Testis (tissue), 2 donors: Measurements from ENCODE around the gene RTP1.

ENCODE experiments used
- POLR2A ChIP-seq: fragments of 450-650 bp; IDR thresholded peaks from one replicate; pipeline ENCODE4 v1.6.1; 2017; ENCODE audit warnings: antibody characterized with exemption, mild to moderate bottlenecking, moderate library complexity
- TF ChIP-seq, protein P1 (sequence below), 3 experiments: fragments of 450-650 bp in 2 of 3; fragments of 200-600 bp in 1 of 3; sonication (generic) in 1 of 3; IDR thresholded peaks; one replicate each; pipeline ENCODE4 v1.5.1; 2016 to 2019; ENCODE audit warnings: antibody characterized with exemption in 3 of 3, mild to moderate bottlenecking in 2 of 3, moderate library complexity in 1 of 3

DNA sequence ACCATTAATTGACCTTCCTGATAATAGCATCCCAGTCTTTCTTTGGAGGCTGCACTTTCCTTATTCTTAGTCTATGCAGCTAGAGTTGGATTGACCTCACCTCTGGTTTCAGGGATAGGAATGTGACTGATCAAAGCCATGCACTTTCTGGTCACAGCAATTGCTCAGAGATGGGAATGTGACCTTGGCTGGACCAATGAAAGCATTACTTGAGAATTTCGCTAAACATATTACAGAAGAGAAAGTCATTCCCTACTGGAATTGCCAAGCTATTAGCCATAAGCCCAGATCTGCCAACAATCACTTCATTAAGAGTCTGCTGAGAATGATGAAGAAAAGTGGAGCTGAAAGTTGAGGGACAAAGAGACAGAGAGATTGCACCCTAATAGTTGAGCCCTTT lies 32.7 kb downstream of the RTP1 start:
- TF ChIP-seq, protein P1, sequence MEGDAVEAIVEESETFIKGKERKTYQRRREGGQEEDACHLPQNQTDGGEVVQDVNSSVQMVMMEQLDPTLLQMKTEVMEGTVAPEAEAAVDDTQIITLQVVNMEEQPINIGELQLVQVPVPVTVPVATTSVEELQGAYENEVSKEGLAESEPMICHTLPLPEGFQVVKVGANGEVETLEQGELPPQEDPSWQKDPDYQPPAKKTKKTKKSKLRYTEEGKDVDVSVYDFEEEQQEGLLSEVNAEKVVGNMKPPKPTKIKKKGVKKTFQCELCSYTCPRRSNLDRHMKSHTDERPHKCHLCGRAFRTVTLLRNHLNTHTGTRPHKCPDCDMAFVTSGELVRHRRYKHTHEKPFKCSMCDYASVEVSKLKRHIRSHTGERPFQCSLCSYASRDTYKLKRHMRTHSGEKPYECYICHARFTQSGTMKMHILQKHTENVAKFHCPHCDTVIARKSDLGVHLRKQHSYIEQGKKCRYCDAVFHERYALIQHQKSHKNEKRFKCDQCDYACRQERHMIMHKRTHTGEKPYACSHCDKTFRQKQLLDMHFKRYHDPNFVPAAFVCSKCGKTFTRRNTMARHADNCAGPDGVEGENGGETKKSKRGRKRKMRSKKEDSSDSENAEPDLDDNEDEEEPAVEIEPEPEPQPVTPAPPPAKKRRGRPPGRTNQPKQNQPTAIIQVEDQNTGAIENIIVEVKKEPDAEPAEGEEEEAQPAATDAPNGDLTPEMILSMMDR (IDR thresholded peaks at IDR 0.05): no peak
- no peak for TF ChIP-seq POLR2A
